Lower leg skin (tissue), 3 donors: Measurements from ENCODE around the gene ZC3H12C.

Experiments used
- CTCF ChIP-seq, 3 donors: fragments of 450-650 bp; IDR thresholded peaks; one replicate each; pipeline ENCODE4 v1.5.1; 2016; ENCODE audit warnings: antibody characterized with exemption in 3 of 3, mild to moderate bottlenecking in 3 of 3, moderate library complexity in 2 of 3
- POLR2A ChIP-seq, 2 donors: fragments of 450-650 bp; IDR thresholded peaks; one replicate each; pipeline ENCODE4 v1.6.1; 2016 to 2017; ENCODE audit warnings: antibody characterized with exemption in 2 of 2, mild to moderate bottlenecking in 1 of 2, moderate library complexity in 1 of 2

GRCh38 chr11:110217936-110218335 lies 124.7 kb downstream of the ZC3H12C start:
- TF ChIP-seq CTCF (IDR thresholded peaks at IDR 0.05) (no peak), POLR2A (IDR thresholded peaks at IDR 0.05) (no peak)
